GM15510 (cell line): Measurements from ENCODE around the gene ZSWIM2.

ENCODE experiments used
- POLR2A ChIP-seq: IDR thresholded peaks from 3 replicates; pipeline ENCODE4 v1.6.1; 2011; ENCODE audit warnings: borderline replicate concordance; ENCODE audit not compliant: insufficient read length; ENCODE audit errors: extremely low read depth

ZSWIM2 gene

DNA sequence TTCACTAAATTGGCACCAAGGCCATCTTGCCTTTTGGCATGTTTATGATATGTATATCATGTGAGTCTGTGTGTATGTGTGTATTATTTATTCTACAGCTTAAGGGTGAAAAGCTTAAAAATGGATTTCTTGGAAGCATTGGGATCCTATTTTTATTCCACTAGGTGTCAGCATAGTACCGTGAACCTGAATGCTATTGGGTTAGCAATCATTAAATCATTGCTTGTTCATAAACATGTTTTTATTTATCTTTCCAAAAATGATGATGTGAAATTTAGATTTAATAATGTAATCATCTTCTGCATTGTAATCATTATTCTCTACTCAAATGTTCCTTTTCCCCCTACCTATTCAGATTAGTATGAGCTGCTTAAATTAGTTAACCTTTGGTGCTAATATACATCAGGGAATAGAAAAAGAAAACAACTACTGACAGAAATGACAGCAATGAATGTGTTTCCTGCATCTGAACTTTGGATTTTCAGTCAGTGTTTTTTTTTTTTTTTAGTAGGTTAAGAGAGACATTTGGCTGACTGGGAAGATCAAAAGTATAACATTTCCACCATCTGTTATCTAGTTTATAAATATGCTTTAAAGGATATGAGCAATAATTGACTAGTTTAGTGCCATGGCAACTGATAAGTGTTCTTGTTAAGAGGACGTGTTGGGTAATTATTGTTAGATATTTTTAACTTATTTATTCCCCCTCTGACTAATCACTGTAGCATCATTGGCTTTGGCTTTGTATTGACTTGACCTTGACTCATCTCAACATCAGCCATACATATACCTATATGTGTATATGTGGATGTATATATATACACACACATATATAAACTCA lies 14.1 kb upstream of the ZSWIM2 start:
- no peak for TF ChIP-seq POLR2A

- TF ChIP-seq POLR2A = no peak
Measured at GRCh38 chr2:186855216-186855615, 6.2 kb upstream of the ZSWIM2 start.

GRCh38 chr2:186853951-186854350 lies 5.0 kb upstream of the ZSWIM2 start:
- no peak for TF ChIP-seq POLR2A

DNA sequence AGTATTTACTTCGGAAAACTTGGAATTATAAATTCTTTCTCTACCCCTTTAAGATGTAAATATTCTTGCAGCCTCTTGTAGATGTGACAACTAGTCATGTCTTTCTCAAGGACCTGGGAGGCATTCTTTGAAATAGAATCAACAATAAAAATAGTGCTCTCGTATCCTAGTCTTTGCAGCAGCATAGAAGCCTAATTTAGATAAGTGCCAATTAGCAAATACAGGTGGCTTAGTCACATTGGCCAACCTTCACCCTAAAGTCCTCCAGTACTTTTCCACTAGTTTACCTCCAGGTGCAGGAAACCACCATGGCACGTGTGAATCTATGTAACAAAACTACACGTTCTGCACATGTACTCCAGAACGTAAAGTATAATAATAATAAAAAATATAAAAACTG lies 3.5 kb upstream of the ZSWIM2 start:
- no peak for TF ChIP-seq POLR2A

- TF ChIP-seq POLR2A = no peak
Measured at GRCh38 chr2:186842373-186842772, 6.6 kb downstream of the ZSWIM2 start.

- TF ChIP-seq POLR2A = no peak
Measured at GRCh38 chr2:186841940-186842339, 7.0 kb downstream of the ZSWIM2 start.

- TF ChIP-seq POLR2A = no peak
Measured at GRCh38 chr2:186835628-186836027, 13.3 kb downstream of the ZSWIM2 start.

- no peak for TF ChIP-seq POLR2A
Measured at GRCh38 chr2:186827862-186828492, 21.0 kb downstream of the ZSWIM2 start.

GRCh38 chr2:186827411-186827810 lies 21.6 kb downstream of the ZSWIM2 start:
- no peak for TF ChIP-seq POLR2A

GRCh38 chr2:186822323-186822722 lies 26.6 kb downstream of the ZSWIM2 start:
- TF ChIP-seq POLR2A = no peak

- TF ChIP-seq POLR2A = no peak
Measured at GRCh38 chr2:186820303-186820702, 28.7 kb downstream of the ZSWIM2 start.

- TF ChIP-seq POLR2A = no peak
Measured at GRCh38 chr2:186806591-186806990, 42.4 kb downstream of the ZSWIM2 start.

GRCh38 chr2:186784930-186785329 lies 64.0 kb downstream of the ZSWIM2 start:
- no peak for TF ChIP-seq POLR2A

DNA sequence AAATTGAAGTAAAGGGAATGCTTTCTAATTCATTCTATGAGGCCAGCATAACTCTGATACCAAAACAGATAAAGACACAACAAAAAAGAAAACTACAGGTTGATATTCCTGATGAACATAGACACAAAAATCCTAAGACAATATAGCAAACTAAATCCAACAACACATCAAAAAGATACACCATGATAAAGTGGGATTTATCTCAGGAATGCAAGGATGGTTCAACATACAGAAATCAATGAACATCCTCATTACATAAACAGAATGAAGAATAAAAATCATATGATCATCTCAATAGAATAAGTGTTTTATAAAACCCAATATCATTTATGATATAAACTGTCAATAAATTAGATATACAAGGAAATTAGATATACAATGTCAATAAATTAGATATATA lies 65.7 kb downstream of the ZSWIM2 start:
- TF ChIP-seq POLR2A = no peak

DNA sequence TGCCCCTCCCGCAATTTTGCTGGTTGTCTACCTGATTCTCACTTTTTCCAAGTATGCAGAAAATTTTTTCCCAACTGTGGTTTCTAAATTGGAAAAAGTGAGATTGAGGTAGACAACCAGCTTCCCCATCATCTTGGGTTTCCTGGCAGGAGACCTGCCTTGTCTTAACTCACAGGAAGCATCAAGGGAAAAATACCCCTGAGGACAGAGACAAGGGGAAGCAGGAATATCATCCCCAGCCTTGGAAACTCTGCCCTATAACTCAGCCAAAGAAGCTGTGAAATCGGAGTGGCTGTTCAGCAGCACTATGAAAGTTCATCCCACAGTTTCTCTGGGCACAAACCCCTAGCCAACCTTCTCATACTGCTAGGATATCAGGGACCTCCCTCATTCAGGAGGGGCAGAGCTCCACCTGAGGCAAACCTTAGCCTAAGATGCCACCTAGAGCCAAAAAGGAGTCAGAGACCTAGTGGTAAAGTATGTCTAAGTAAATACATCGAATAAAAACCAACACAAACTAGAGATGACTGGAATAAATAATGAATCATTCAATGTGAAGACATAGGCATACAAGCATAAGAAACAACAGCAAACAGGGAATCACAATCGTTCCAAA lies 68.2 kb downstream of the ZSWIM2 start:
- no peak for TF ChIP-seq POLR2A
